ENCODE measurements around the gene COQ10A. TPM values are rescaled to one million over a fixed set of nuclear protein-coding genes. Genes with fewer than 3 reads are reported as not detected.

Gene COQ10A
- polyA plus RNA-seq, 1 of the 3 experiments (the other 2 are of a cell fraction), result 42.2 TPM

GRCh38 chr12:56260921-56261320 is 5.8 kb upstream of the COQ10A start:
- H3K27ac ChIP-seq (ENCODE audit: low read depth in 2 of 2, low read length in 1 of 2), result peak overlapping the region in 1 of 2 experiments; percentile 66; a peak in 1 of 4 replicates
- no peak overlapping the region for H3K9ac ChIP-seq
- no peaks in the 10 kb centered on the region for H3K9me3 ChIP-seq
- peaks cover 23% of the 10 kb centered on the region for H3K79me2 ChIP-seq (ENCODE audit: insufficient read depth)
- peaks cover 11% of the 10 kb centered on the region for H4K20me1 ChIP-seq (ENCODE audit: insufficient read depth)
- POLR2A ChIA-PET, result no interaction called here
- DNase-seq, result no peak
- H3K36me3 ChIP-seq (replicated peaks in 1 of 2; ENCODE audit: control insufficient read depth in 1 of 2, insufficient read depth in 2 of 2, low read length in 1 of 2), result peaks cover 3 to 5% of the 10 kb centered on the region in 2 experiments
- no peak overlapping the region for H2AFZ ChIP-seq (ENCODE audit: low read depth)
- TF ChIP-seq ZBTB33 (IDR thresholded peaks at IDR 0.05; ENCODE audit: borderline replicate concordance, low read depth) (no peak), JUND (IDR thresholded peaks at IDR 0.05) (no peak), MXI1 (IDR thresholded peaks at IDR 0.05; ENCODE audit: low read depth, low read length) (no peak), IRF3 (IDR thresholded peaks at IDR 0.05; ENCODE audit: low read depth, low read length) (no peak), SIN3A (IDR thresholded peaks at IDR 0.05; ENCODE audit: borderline replicate concordance, low read depth, low read length) (no peak), CTCF (IDR thresholded peaks at IDR 0.05) (no peak), EZH2phosphoT487 (IDR thresholded peaks at IDR 0.05; ENCODE audit: borderline replicate concordance, low read depth) (no peak), RCOR1 (IDR thresholded peaks at IDR 0.05; ENCODE audit: low read length) (no peak), RFX5 (IDR thresholded peaks at IDR 0.05; ENCODE audit: low read length) (no peak), TEAD4 (IDR thresholded peaks at IDR 0.05; ENCODE audit: borderline replicate concordance, insufficient read depth) (no peak), GABPA (IDR thresholded peaks at IDR 0.05; ENCODE audit: low read depth) (no peak), FOXM1 (IDR thresholded peaks at IDR 0.05; ENCODE audit: low read depth) (no peak), RAD21 (IDR thresholded peaks at IDR 0.05; ENCODE audit: low read length) (no peak), FOSL2 (IDR thresholded peaks at IDR 0.05; ENCODE audit: borderline replicate concordance, low read depth) (no peak), PBX3 (IDR thresholded peaks at IDR 0.05) (no peak), RXRA (IDR thresholded peaks at IDR 0.05; ENCODE audit: borderline replicate concordance, low read depth) (no peak)
- CTCF ChIA-PET, result interaction anchor here (2.0 to 2.1 kb wide), 2 partner anchors 9 to 15 kb away, joined by 5 to 6 read pairs; no protein-coding TSS in a partner anchor
- peaks cover 15 to 19% of the 10 kb centered on the region in 2 experiments for H3K4me1 ChIP-seq (ENCODE audit: control insufficient read depth in 1 of 2, insufficient read depth in 2 of 2, low read depth in 1 of 2, low read length in 1 of 2)
- H3K9me2 ChIP-seq, result no peaks in the 10 kb centered on the region
- H3K4me2 ChIP-seq, result no peak overlapping the region
- no peaks in the 10 kb centered on the region for H3K27me3 ChIP-seq (ENCODE audit: insufficient read depth)
- peaks cover 39% of the 10 kb centered on the region for H3F3A ChIP-seq (replicated peaks; ENCODE audit: insufficient read depth)
- H3K4me3 ChIP-seq (ENCODE audit: low read depth in 2 of 2, low read length in 1 of 2), result no peak overlapping the region
- WGBS (ENCODE audit: low lambda C conversion rate), result 85% methylated on average over 3 of the region's 3 CpGs
